Muscle of arm (tissue), 12 donors: Measurements from ENCODE around the gene CENPVL1. TPM values are rescaled to one million over a fixed set of nuclear protein-coding genes. Genes with fewer than 3 reads are reported as not detected.

ENCODE experiments used
- polyA plus RNA-seq, 12 donors: library from polyadenylated mRNA; unstranded; fragments of 120-200 nt; gene quantifications; one replicate each; pipeline ENCODE4 v1.2.1, GENCODE V29; 2013; ENCODE audit not compliant: insufficient read length in 12 of 12

The CENPVL1 gene
- polyA plus RNA-seq, 12 donors: not detected

Other genes starting within 250 kb of the CENPVL1 start
- gene NUDT11, start 213.9 kb upstream of the CENPVL1 start, polyA plus RNA-seq: 10 to 100 TPM in 2 of 12 donors, 1 to 10 TPM in 9, not detected in 1; 3.0 to 10.6 (median 5.2) TPM
- under 1 TPM in 9 of 12 donors, not detected in 3; 0.08 to 0.36 (median 0.17) TPM for gene CENPVL3, start 91.6 kb upstream of the CENPVL1 start, polyA plus RNA-seq
- not detected for gene CENPVL2, start 27.7 kb upstream of the CENPVL1 start, polyA plus RNA-seq
- 10 to 100 TPM in 7 of 12 donors, 1 to 10 TPM in 4, not detected in 1; 8.4 to 12.7 (median 10.5) TPM for gene GSPT2, start 32.9 kb downstream of the CENPVL1 start, polyA plus RNA-seq
- gene MAGED1, start 183.1 kb downstream of the CENPVL1 start, polyA plus RNA-seq: 100 to 1,000 TPM in 11 of 12 donors, not detected in 1; 173 to 380 (median 295) TPM